ENCODE data around the gene DDX50. TPM values are rescaled to one million over a fixed set of nuclear protein-coding genes. Genes with fewer than 3 reads are reported as not detected.
"Not testable (repeated sequence)": the region's sequence is repeated elsewhere in the genome, so short reads cannot be mapped to it uniquely, and the experiment has no call there.

DDX50 gene
- total RNA-seq, 4 donors from 2014 or later = 43.5 to 57.6 (median 50.3) TPM

GRCh38 chr10:68959695-68960527, 58.8 kb downstream of the DDX50 start:
- H3K27ac ChIP-seq = no peak overlapping the region
- 93 to 95% methylated on average over 4 of the region's 4 CpGs for WGBS, 2 donors (ENCODE audit: low coverage in 1 of 2)
- no peak overlapping the region for H3K4me3 ChIP-seq
- H3K9me3 ChIP-seq = no peaks in the 10 kb centered on the region
- peaks cover 6 to 60% of the 10 kb centered on the region in 2 donors for H3K36me3 ChIP-seq
- H3K27me3 ChIP-seq = no peaks in the 10 kb centered on the region
- ATAC-seq = no peak
- peaks cover 2 to 39% (median 8%) of the 10 kb centered on the region in 3 donors for H3K4me1 ChIP-seq
- no peak for TF ChIP-seq POLR2A (IDR thresholded peaks at IDR 0.05)

GRCh38 chr10:68963151-68963550, 62.0 kb downstream of the DDX50 start:
- WGBS, 2 donors (ENCODE audit: low coverage in 1 of 2) = 91 to 100% methylated on average over 2 to 4 of the region's 4 CpGs
- Histone ChIP-seq H3K4me3 (no peak overlapping the region), H3K36me3 (peaks cover 11 to 93% of the 10 kb centered on the region in 2 donors), H3K27me3 (no peaks in the 10 kb centered on the region), H3K9me3 (no peaks in the 10 kb centered on the region), H3K4me1 (peaks cover 0 to 18% (median 0%) of the 10 kb centered on the region in 3 donors), H3K27ac (no peak overlapping the region)
- no peak for ATAC-seq
- TF ChIP-seq CTCF (IDR thresholded peaks at IDR 0.05) = no peak
- TF ChIP-seq EP300 (IDR thresholded peaks at IDR 0.05) = no peak
- no peak for TF ChIP-seq POLR2A (IDR thresholded peaks at IDR 0.05)
- no peak for TF ChIP-seq POLR2AphosphoS5 (IDR thresholded peaks at IDR 0.05)

- Histone ChIP-seq H3K27ac (no peak overlapping the region), H3K27me3 (no peaks in the 10 kb centered on the region), H3K4me1 (no peaks in the 10 kb centered on the region), H3K4me3 (no peak overlapping the region), H3K9me3 (no peaks in the 10 kb centered on the region), H3K36me3 (peaks cover 24 to 100% of the 10 kb centered on the region in 2 donors)
- 82 to 84% methylated on average over 4 to 5 of the region's 5 CpGs for WGBS, 2 donors (ENCODE audit: low coverage in 1 of 2)
- ATAC-seq = no peak
- no peak for TF ChIP-seq POLR2AphosphoS5 (IDR thresholded peaks at IDR 0.05)
- no peak for TF ChIP-seq EP300 (IDR thresholded peaks at IDR 0.05)
- no peak for TF ChIP-seq CTCF (IDR thresholded peaks at IDR 0.05)
- TF ChIP-seq POLR2A (IDR thresholded peaks at IDR 0.05) = no peak
Measured at GRCh38 chr10:68973975-68974374, 72.9 kb downstream of the DDX50 start.

- WGBS, 2 donors (ENCODE audit: low coverage in 1 of 2) = 95 to 100% methylated on average over 3 to 5 of the region's 5 CpGs
- peaks cover 24 to 99% of the 10 kb centered on the region in 2 donors for H3K36me3 ChIP-seq
- not testable (repeated sequence) for ATAC-seq
Measured at GRCh38 chr10:68975936-68976473, 74.9 kb downstream of the DDX50 start.

GRCh38 chr10:68979738-68980137, 78.6 kb downstream of the DDX50 start:
- peaks cover 2 to 97% of the 10 kb centered on the region in 2 donors for H3K36me3 ChIP-seq

More at GRCh38 chr10:68975936-68976473, 74.9 kb downstream of the DDX50 start:
- H3K27ac ChIP-seq, H3K4me1 ChIP-seq, H3K4me3 ChIP-seq, H3K9me3 ChIP-seq, H3K27me3 ChIP-seq: not testable (repeated sequence)

GRCh38 chr10:68981074-68981473, 80.0 kb downstream of the DDX50 start:
- TF ChIP-seq CTCF (IDR thresholded peaks at IDR 0.05) (no peak), EP300 (IDR thresholded peaks at IDR 0.05) (no peak), POLR2A (IDR thresholded peaks at IDR 0.05) (no peak), POLR2AphosphoS5 (IDR thresholded peaks at IDR 0.05) (no peak)
- 100% methylated on average over 1 of the region's 1 CpG; no CpG with 5 or more reads in 1 of the 2 donors for WGBS, 2 donors (ENCODE audit: low coverage in 1 of 2)
- no peaks in the 10 kb centered on the region for H3K27me3 ChIP-seq
- H3K27ac ChIP-seq = no peak overlapping the region
- no peak for ATAC-seq
- H3K9me3 ChIP-seq = no peaks in the 10 kb centered on the region
- no peaks in the 10 kb centered on the region for H3K4me1 ChIP-seq
- H3K36me3 ChIP-seq = peaks cover 0 to 93% of the 10 kb centered on the region in 2 donors
- no peak overlapping the region for H3K4me3 ChIP-seq

More at GRCh38 chr10:68979738-68980137, 78.6 kb downstream of the DDX50 start:
- not testable (repeated sequence) for H3K4me3 ChIP-seq, H3K4me1 ChIP-seq, H3K27ac ChIP-seq, H3K9me3 ChIP-seq, ATAC-seq, H3K27me3 ChIP-seq
- 75 to 85% methylated on average over 2 to 6 of the region's 6 CpGs for whole genome bisulfite sequencing, 2 donors (ENCODE audit: low coverage in 1 of 2)
